ENCODE results near the gene RNF145.
"Not testable (repeated sequence)": the region's sequence is repeated elsewhere in the genome, so short reads cannot be mapped to it uniquely, and the experiment has no call there.

Gene RNF145

GRCh38 chr5:159152876-159153275 is 56.5 kb downstream of the RNF145 start:
- no peak for FAIRE-seq

- FAIRE-seq: no peak
These were observed 60.3 kb downstream of the RNF145 start for GRCh38 chr5:159149085-159149484.

GRCh38 chr5:159147976-159148375 is 61.4 kb downstream of the RNF145 start:
- FAIRE-seq: no peak

- no peak for FAIRE-seq
These were observed 62.5 kb downstream of the RNF145 start for GRCh38 chr5:159146839-159147238.

- FAIRE-seq: not testable (repeated sequence)
These were observed 64.2 kb downstream of the RNF145 start for GRCh38 chr5:159145160-159145559.

- no peak for FAIRE-seq
These were observed 69.6 kb downstream of the RNF145 start for GRCh38 chr5:159139802-159140201.

GRCh38 chr5:159135896-159136531 is 73.3 kb downstream of the RNF145 start:
- no peak for FAIRE-seq

GRCh38 chr5:159133041-159133741 is 76.2 kb downstream of the RNF145 start:
- FAIRE-seq: no peak

- no peak for FAIRE-seq
These were observed 76.8 kb downstream of the RNF145 start for GRCh38 chr5:159132429-159133040.

- no peak for FAIRE-seq
These were observed 77.4 kb downstream of the RNF145 start for GRCh38 chr5:159131951-159132350.

- FAIRE-seq: no peak
These were observed 78.5 kb downstream of the RNF145 start for GRCh38 chr5:159130871-159131270.

GRCh38 chr5:159128070-159128541 is 81.2 kb downstream of the RNF145 start:
- FAIRE-seq: no peak

- FAIRE-seq: no peak
These were observed 85.7 kb downstream of the RNF145 start for GRCh38 chr5:159123700-159124099.

GRCh38 chr5:159123189-159123588 is 86.2 kb downstream of the RNF145 start:
- no peak for FAIRE-seq

GRCh38 chr5:159121061-159121460 is 88.3 kb downstream of the RNF145 start:
- no peak for FAIRE-seq

- no peak for FAIRE-seq
These were observed 88.9 kb downstream of the RNF145 start for GRCh38 chr5:159120446-159120845.

- FAIRE-seq: not testable (repeated sequence)
These were observed 89.5 kb downstream of the RNF145 start for GRCh38 chr5:159119842-159120241.

GRCh38 chr5:159118958-159119659 is 90.2 kb downstream of the RNF145 start:
- FAIRE-seq: not testable (repeated sequence)

- FAIRE-seq: no peak
These were observed 95.9 kb downstream of the RNF145 start for GRCh38 chr5:159113405-159113804.

GRCh38 chr5:159112436-159112835 is 96.9 kb downstream of the RNF145 start:
- no peak for FAIRE-seq
